ENCODE data around the gene SENP3. TPM values are rescaled to one million over a fixed set of nuclear protein-coding genes. Genes with fewer than 3 reads are reported as not detected.

SENP3 gene
- total RNA-seq, 2 donors from 2014 or later = 42.9 to 46.3 TPM

GRCh38 chr17:7550344-7550743 is 11.4 kb upstream of the SENP3 start:
- ATAC-seq (no peak), DNase-seq (ENCODE audit: low spot score in 2 of 2) (no peak)
- Mint-ChIP-seq H3K36me3 (peaks cover 10 to 11% of the 10 kb centered on the region in 2 donors), H3K27ac (no peak overlapping the region), H3K9me3 (no peaks in the 10 kb centered on the region)

DNA sequence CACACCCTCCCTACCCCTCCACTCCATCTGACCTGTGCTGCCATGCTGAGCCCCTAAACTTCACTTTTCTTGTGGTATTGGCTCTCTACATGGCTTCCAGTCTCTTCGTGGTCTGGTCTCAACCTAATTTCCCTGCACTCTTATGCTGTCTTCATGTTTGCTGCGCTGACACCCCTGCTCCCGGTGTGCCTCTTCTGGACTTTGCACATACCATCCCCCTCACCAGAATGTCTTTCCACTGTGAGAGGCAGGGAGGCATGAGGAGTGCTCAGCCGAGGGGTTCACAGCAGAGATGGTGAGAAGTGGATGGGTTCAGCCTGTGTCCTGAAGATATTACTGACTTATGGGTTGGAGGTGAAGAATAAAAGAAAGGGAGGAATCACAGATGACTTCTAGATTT is 10.3 kb upstream of the SENP3 start:
- ATAC-seq = no peak
- H3K36me3 Mint-ChIP-seq = peaks cover 10 to 11% of the 10 kb centered on the region in 2 donors
- DNase-seq (ENCODE audit: low spot score in 2 of 2) = no peak
- no peaks in the 10 kb centered on the region for H3K9me3 Mint-ChIP-seq
- H3K27ac Mint-ChIP-seq = no peak overlapping the region

DNA sequence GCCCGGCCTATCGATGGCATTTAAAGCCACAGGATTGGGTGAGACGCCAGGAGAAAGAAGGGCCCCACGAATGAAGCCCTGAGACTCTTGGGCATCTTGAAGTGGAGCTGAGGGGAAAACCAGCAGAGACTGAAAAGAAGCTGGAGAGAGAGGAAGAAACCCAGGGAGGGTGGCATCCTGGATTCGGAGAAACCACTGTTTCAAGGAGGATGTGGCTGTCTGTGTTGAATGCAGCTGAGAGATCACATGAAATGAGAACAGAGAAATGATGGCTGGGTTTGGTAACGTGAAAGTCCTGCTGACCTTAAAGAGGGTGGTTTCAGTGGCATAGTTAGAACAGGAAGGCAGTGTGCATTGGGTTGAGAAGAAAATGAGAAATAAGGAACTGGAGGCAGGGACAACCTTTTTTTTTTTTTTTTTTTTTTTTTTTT is 9.1 kb upstream of the SENP3 start:
- DNase-seq (ENCODE audit: low spot score in 2 of 2) (no peak), ATAC-seq (peak; percentile 76 to 84)
- Mint-ChIP-seq H3K36me3 (peaks cover 10 to 11% of the 10 kb centered on the region in 2 donors), H3K27ac (peak overlapping the region; percentile 2 to 75), H3K9me3 (no peaks in the 10 kb centered on the region)

DNA sequence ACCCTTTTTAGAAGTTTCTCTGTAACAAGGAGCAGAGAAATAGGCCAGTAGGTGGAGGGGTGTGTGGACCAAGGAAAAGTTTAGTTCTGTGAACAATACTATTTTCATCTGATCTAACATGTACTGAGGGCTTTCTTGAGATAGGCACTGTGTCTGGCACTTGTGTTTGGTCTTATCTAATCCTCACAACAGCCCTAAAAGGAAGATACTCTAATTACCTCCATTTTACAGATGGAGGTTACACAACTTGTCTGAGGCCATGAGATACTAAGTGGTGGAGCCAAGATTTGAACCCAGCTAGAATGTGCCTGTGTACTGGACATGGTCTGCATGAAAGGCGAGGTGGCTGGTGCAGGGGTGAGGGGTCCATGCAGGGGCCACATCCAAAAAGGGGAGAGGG is 8.4 kb upstream of the SENP3 start:
- peak overlapping the region; percentile 15 to 75 for H3K27ac Mint-ChIP-seq
- H3K9me3 Mint-ChIP-seq = no peaks in the 10 kb centered on the region
- DNase-seq (ENCODE audit: low spot score in 2 of 2) (no peak), ATAC-seq (no peak)
- H3K36me3 Mint-ChIP-seq = peaks cover 7 to 10% of the 10 kb centered on the region in 2 donors

GRCh38 chr17:7555320-7555948 is 6.3 kb upstream of the SENP3 start:
- ATAC-seq = no peak
- Mint-ChIP-seq H3K27ac (peak overlapping the region in 1 of 2 donors; percentile 7), H3K36me3 (peaks cover 5 to 6% of the 10 kb centered on the region in 2 donors), H3K9me3 (no peaks in the 10 kb centered on the region)
- DNase-seq (ENCODE audit: low spot score in 2 of 2) = no peak

GRCh38 chr17:7556627-7557026 is 5.1 kb upstream of the SENP3 start:
- DNase-seq (ENCODE audit: low spot score in 2 of 2) (no peak), ATAC-seq (no peak)
- Mint-ChIP-seq H3K27ac (peak overlapping the region in 1 of 2 donors; percentile 57), H3K36me3 (peaks cover 5 to 6% of the 10 kb centered on the region in 2 donors), H3K9me3 (no peaks in the 10 kb centered on the region)

DNA sequence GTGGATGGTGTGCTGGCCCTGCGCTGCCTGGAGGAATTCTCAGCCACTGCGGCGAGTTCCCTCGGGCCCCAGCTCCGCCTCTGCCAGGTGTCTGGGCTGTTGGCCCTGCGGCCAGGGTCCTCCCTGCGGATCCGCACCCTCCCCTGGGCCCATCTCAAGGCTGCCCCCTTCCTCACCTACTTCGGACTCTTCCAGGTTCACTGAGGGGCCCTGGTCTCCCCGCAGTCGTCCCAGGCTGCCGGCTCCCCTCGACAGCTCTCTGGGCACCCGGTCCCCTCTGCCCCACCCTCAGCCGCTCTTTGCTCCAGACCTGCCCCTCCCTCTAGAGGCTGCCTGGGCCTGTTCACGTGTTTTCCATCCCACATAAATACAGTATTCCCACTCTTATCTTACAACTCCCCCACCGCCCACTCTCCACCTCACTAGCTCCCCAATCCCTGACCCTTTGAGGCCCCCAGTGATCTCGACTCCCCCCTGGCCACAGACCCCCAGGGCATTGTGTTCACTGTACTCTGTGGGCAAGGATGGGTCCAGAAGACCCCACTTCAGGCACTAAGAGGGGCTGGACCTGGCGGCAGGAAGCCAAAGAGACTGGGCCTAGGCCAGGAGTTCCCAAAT is 4.5 kb upstream of the SENP3 start:
- Mint-ChIP-seq H3K9me3 (no peaks in the 10 kb centered on the region), H3K36me3 (peaks cover 6% of the 10 kb centered on the region in 2 donors), H3K27ac (peak overlapping the region in 1 of 2 donors; percentile 24)
- ATAC-seq = no peak
- no peak for DNase-seq (ENCODE audit: low spot score in 2 of 2)

- Mint-ChIP-seq H3K9me3 (no peaks in the 10 kb centered on the region), H3K36me3 (peaks cover 13% of the 10 kb centered on the region in 2 donors), H3K27ac (peak overlapping the region; percentile 74 to 75)
- DNase-seq (ENCODE audit: low spot score in 2 of 2) (peak in 1 of 2 donors; percentile 32), ATAC-seq (peak in 1 of 2 donors; percentile 30)
Observed at GRCh38 chr17:7557775-7558543, 3.8 kb upstream of the SENP3 start.

- ATAC-seq (no peak), DNase-seq (ENCODE audit: low spot score in 2 of 2) (no peak)
- H3K36me3 Mint-ChIP-seq = peaks cover 8% of the 10 kb centered on the region in 2 donors
- no peaks in the 10 kb centered on the region for H3K9me3 Mint-ChIP-seq
- peak within 1 kb of the TSS; percentile 74 to 75 for H3K27ac Mint-ChIP-seq
Observed at GRCh38 chr17:7558544-7559319, 3.0 kb upstream of the SENP3 start, which contains the start of gene TNFSF13. TNFSF13 (plus strand) TSS chr17:7558750; CDS start chr17:7559040, 290 bp downstream.

GRCh38 chr17:7559320-7560171 is 2.2 kb upstream of the SENP3 start:
- Mint-ChIP-seq H3K27ac (peak overlapping the region; percentile 53 to 89), H3K36me3 (peaks cover 7 to 8% of the 10 kb centered on the region in 2 donors), H3K9me3 (no peaks in the 10 kb centered on the region)
- DNase-seq (ENCODE audit: low spot score in 2 of 2) = no peak
- ATAC-seq = no peak

DNA sequence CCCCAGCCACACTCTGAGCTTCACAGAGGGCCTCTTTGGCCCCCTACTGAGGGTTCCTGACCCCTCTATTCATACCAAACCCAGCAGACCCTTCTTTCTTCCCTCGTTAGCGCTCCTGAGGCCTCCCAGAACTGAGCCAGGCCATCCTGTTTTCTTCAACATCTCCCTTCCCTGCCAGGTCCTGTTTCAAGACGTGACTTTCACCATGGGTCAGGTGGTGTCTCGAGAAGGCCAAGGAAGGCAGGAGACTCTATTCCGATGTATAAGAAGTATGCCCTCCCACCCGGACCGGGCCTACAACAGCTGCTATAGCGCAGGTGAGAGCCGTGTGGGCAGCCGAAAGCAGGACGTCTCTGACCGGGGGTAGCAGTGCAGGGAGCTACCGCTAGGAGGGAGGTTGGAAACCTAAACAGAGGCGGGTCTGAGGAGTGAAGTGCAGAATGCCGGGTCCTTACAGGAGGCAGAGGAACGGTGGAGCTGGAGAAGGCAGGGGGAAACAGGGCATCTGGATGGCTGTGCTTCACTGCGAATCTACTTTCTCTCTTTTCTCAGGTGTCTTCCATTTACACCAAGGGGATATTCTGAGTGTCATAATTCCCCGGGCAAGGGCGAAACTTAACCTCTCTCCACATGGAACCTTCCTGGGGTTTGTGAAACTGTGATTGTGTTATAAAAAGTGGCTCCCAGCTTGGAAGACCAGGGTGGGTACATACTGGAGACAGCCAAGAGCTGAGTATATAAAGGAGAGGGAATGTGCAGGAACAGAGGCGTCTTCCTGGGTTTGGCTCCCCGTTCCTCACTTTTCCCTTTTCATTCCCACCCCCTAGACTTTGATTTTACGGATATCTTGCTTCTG is 1.3 kb upstream of the SENP3 start:
- H3K36me3 Mint-ChIP-seq = peaks cover 7 to 8% of the 10 kb centered on the region in 2 donors
- peak overlapping the region; percentile 89 to 95 for H3K27ac Mint-ChIP-seq
- ATAC-seq (peak; percentile 44 to 56), DNase-seq (ENCODE audit: low spot score in 2 of 2) (peak in 1 of 2 donors; percentile 74)
- H3K9me3 Mint-ChIP-seq = no peaks in the 10 kb centered on the region

DNA sequence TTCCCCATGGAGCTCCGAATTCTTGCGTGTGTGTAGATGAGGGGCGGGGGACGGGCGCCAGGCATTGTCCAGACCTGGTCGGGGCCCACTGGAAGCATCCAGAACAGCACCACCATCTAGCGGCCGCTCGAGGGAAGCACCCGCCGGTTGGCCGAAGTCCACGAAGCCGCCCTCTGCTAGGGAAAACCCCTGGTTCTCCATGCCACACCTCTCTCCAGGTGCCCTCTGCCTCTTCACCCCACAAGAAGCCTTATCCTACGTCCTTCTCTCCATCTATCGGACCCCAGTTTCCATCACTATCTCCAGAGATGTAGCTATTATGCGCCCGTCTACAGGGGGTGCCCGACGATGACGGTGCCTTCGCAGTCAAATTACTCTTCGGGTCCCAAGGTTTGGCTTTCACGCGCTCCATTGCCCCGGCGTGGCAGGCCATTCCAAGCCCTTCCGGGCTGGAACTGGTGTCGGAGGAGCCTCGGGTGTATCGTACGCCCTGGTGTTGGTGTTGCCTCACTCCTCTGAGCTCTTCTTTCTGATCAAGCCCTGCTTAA is 617 bp upstream of the SENP3 start:
- DNase-seq (ENCODE audit: low spot score in 2 of 2) (peak; percentile 85 to 90), ATAC-seq (peak; percentile 74 to 79)
- H3K27ac Mint-ChIP-seq = peak overlapping the region; percentile 89 to 95
- peaks cover 7 to 8% of the 10 kb centered on the region in 2 donors for H3K36me3 Mint-ChIP-seq
- H3K9me3 Mint-ChIP-seq = no peaks in the 10 kb centered on the region

DNA sequence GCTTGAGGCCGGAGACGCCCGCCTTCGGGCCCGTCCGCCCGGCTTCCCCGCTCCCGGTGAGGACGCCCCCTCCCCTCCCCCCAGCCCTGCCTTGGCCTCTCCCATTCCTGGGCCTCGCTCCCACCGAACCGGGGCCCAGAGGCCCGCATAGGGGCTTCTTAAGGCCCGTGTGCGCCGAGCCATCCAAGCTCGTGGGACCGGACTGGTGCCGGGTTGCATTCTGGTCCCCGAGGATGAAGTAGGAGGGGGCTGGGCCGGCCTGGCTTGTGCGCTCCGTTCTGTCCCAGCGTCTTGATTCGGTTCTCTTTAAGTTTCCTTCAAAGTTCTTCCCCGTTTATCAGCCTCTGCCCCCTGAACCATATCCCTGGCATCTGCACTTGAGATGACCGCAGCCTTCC is 488 bp downstream of the SENP3 start:
- no peak for ATAC-seq
- DNase-seq (ENCODE audit: low spot score in 2 of 2) = no peak
- Mint-ChIP-seq H3K9me3 (no peaks in the 10 kb centered on the region), H3K27ac (peak overlapping the region; percentile 89 to 95), H3K36me3 (peaks cover 7 to 8% of the 10 kb centered on the region in 2 donors)

DNA sequence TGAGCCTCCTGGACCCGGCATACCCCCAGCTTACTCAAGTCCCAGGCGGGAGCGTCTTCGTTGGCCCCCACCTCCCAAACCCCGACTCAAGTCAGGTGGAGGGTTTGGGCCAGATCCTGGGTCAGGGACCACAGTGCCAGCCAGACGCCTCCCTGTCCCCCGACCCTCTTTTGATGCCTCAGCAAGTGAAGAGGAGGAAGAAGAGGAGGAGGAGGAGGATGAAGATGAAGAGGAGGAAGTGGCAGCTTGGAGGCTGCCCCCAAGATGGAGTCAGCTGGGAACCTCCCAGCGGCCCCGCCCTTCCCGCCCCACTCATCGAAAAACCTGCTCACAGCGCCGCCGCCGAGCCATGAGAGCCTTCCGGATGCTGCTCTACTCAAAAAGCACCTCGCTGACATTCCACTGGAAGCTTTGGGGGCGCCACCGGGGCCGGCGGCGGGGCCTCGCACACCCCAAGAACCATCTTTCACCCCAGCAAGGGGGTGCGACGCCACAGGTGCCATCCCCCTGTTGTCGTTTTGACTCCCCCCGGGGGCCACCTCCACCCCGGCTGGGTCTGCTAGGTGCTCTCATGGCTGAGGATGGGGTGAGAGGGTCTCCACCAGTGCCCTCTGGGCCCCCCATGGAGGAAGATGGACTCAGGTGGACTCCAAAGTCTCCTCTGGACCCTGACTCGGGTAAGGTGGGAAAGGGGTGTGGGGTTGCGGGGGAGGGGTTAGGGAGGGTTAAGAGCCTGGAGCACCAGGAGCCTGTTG is 1.6 kb downstream of the SENP3 start:
- ATAC-seq (no peak), DNase-seq (ENCODE audit: low spot score in 2 of 2) (no peak)
- H3K9me3 Mint-ChIP-seq = no peaks in the 10 kb centered on the region
- H3K27ac Mint-ChIP-seq = peak overlapping the region; percentile 89 to 95
- H3K36me3 Mint-ChIP-seq = peaks cover 7 to 8% of the 10 kb centered on the region in 2 donors
